Pancreas (tissue), 10 donors: ENCODE results near the gene RAD51AP2. TPM values are rescaled to one million over a fixed set of nuclear protein-coding genes. Genes with fewer than 3 reads are reported as not detected.
A peak's percentile ranks its signal among the peaks of the same experiment; 100 is the strongest.

ENCODE experiments used
- ATAC-seq, 4 donors: fragments of 200-7000 bp; cut with Tn5 transposase; one replicate each; pipeline versions ENCODE4 v1.8.0 to v1.9.1; 2020; ENCODE audit warnings: mild to moderate bottlenecking in 4 of 4, moderate library complexity in 4 of 4
- DNase-seq, 6 donors: peaks; one replicate each; pipeline ENCODE4 v3.0.0-alpha.2; 2020
- FAIRE-seq: peaks from 2 replicates; lab custom pipeline; 2012; peaks lifted over from hg19 to GRCh38; lab: Jason Lieb, UNC
- H3K27ac ChIP-seq, 4 donors: fragments of 200-600 bp; sonication (generic); 1 replicate in 3 of 4; 2 replicates in 1 of 4; pipeline versions ENCODE4 v1.5.0 to v1.8.0; 2020
- H3K27me3 ChIP-seq, 4 donors: fragments of 200-600 bp; one replicate each; pipeline ENCODE4 v1.8.0; 2021
- H3K36me3 ChIP-seq, 3 donors: fragments of 200-600 bp; sonication (generic) in 1 of 3; one replicate each; pipeline versions ENCODE4 v1.5.0 to v1.8.0; 2020 to 2021
- H3K4me1 ChIP-seq, 3 donors: fragments of 200-600 bp; one replicate each; pipeline ENCODE4 v1.8.0; 2021
- H3K4me3 ChIP-seq, 4 donors: fragments of 200-600 bp; sonication (generic) in 2 of 4; one replicate each; pipeline versions ENCODE4 v1.5.0 to v1.8.0; 2020 to 2021
- H3K9me3 ChIP-seq, 4 donors: fragments of 200-600 bp; one replicate each; pipeline ENCODE4 v1.8.0; 2021
- CTCF ChIP-seq, 4 donors: fragments of 200-600 bp; sonication (generic) in 3 of 4; IDR thresholded peaks; one replicate each; pipeline versions ENCODE4 v1.5.0 to v1.8.0; 2021; ENCODE audit warnings: antibody characterized with exemption in 4 of 4
- WGBS, 2 donors: extraction: QIAGEN DNeasy Blood & Tissue Kit; methylation state at CpG; one replicate each; pipeline ENCODE4 v1.1.7; 2013; 5-methylcytosine and 5-hydroxymethylcytosine counted together
- intact Hi-C, 3 donors: fragments of 100-400 bp; cut with DNase I; formaldehyde crosslinking; loops; one replicate each; pipeline versions ENCODE4 v1.11.1 to v1.14.2; 2022
- polyA plus RNA-seq, 2 donors: library from polyadenylated mRNA; stranded (reverse); fragments of 200-250 nt; gene quantifications; one replicate each; pipeline ENCODE4 v1.2.3, GENCODE V29; 2013
- total RNA-seq, 6 donors: library from RNA; stranded (reverse); fragmentation: NEBNext Ultra II Directional in 4 of 6; extraction: Animal tissue kit (Norgen Biotek cat#: 25700) in 4 of 6; gene quantifications; one replicate each; pipeline versions ENCODE4 v1.2.1 to v1.2.4, GENCODE V29; 2021 to 2023
- donor health status: healthy with polysubstance abuse.
- donor health status: DM: no; HTN: no; CAD: no; lungs with moderate emphysema.
- donor health status: DM: no; HTN: no; CAD: no.
- donor health status: control.
- donor health status: control.
- donor health status: Bipolar disorder and iron deficiency.
- donor health status: DM: yes; HTN: yes; CAD: no.
- donor health status: DM: no; HTN: no; CAD: no.
- donor health status: DM: no; HTN: no; CAD: no.
- donor health status: DM: yes; HTN: yes; CAD: no.

Gene RAD51AP2
- total and polyA plus RNA-seq, 8 donors: 0.05 to 0.23 (median 0.08) TPM

GRCh38 chr2:17471979-17472378, 46.3 kb downstream of the RAD51AP2 start:
- no peak for FAIRE-seq
- intact Hi-C loops: no loop called here
- TF ChIP-seq CTCF (IDR thresholded peaks at IDR 0.05): no peak
- no peak for ATAC-seq
- H3K27ac ChIP-seq: no peak overlapping the region
- no peaks in the 10 kb centered on the region for H3K27me3 ChIP-seq
- H3K36me3 ChIP-seq: no peaks in the 10 kb centered on the region
- no peak overlapping the region for H3K4me3 ChIP-seq
- no peak for DNase-seq
- no peaks in the 10 kb centered on the region for H3K4me1 ChIP-seq
- no peaks in the 10 kb centered on the region for H3K9me3 ChIP-seq

GRCh38 chr2:17470855-17471641, 47.2 kb downstream of the RAD51AP2 start:
- Histone ChIP-seq H3K4me1 (no peaks in the 10 kb centered on the region), H3K36me3 (no peaks in the 10 kb centered on the region), H3K27ac (no peak overlapping the region), H3K27me3 (no peaks in the 10 kb centered on the region), H3K4me3 (no peak overlapping the region), H3K9me3 (no peaks in the 10 kb centered on the region)
- DNase-seq (no peak), FAIRE-seq (no peak), ATAC-seq (peak in 3 of 4 donors; percentile 23 to 49 (median 28))
- intact Hi-C loops: no loop called here
- WGBS, 2 donors: 57 to 70% methylated on average over 6 of the region's 6 CpGs
- no peak for TF ChIP-seq CTCF (IDR thresholded peaks at IDR 0.05)

GRCh38 chr2:17461087-17461475, 57.2 kb downstream of the RAD51AP2 start:
- DNase-seq (no peak), ATAC-seq (no peak), FAIRE-seq (no peak)
- intact Hi-C loops: no loop called here
- H3K9me3 ChIP-seq: no peaks in the 10 kb centered on the region
- 69 to 73% methylated on average over 1 of the region's 1 CpG for WGBS, 2 donors
- no peak for TF ChIP-seq CTCF (IDR thresholded peaks at IDR 0.05)
- no peaks in the 10 kb centered on the region for H3K36me3 ChIP-seq
- peaks cover 0 to 4% (median 0%) of the 10 kb centered on the region in 4 donors for H3K27me3 ChIP-seq
- H3K4me1 ChIP-seq: no peaks in the 10 kb centered on the region
- no peak overlapping the region for H3K4me3 ChIP-seq
- H3K27ac ChIP-seq: no peak overlapping the region

Other genes with a start within 250 kb of the RAD51AP2 start
- under 1 TPM; 0.09 to 0.92 (median 0.53) TPM for gene VSNL1, start 22.3 kb upstream of the RAD51AP2 start, total RNA-seq
- gene VSNL1, start 22.3 kb upstream of the RAD51AP2 start, polyA plus RNA-seq: 1 to 10 TPM in 1 of 2 donors, under 1 TPM in 1; 0.46 to 2.6 TPM
- 1 to 10 TPM; 3.0 to 8.0 (median 4.8) TPM for gene SMC6, start 235.4 kb upstream of the RAD51AP2 start, total RNA-seq
- gene SMC6, start 235.4 kb upstream of the RAD51AP2 start, polyA plus RNA-seq: 1 to 10 TPM; 3.5 to 7.0 TPM
- 1 to 10 TPM; 1.4 to 5.0 (median 2.6) TPM for gene GEN1, start 235.7 kb upstream of the RAD51AP2 start, total RNA-seq
- gene GEN1, start 235.7 kb upstream of the RAD51AP2 start, polyA plus RNA-seq: 1 to 10 TPM; 2.1 to 2.5 TPM